GM18951 (cell line): ENCODE data around the gene CPS1.

Experiments used
- POLR2A ChIP-seq: IDR thresholded peaks from 4 replicates; pipeline ENCODE4 v1.6.1; 2011; ENCODE audit warnings: mild to moderate bottlenecking; ENCODE audit not compliant: insufficient read length, insufficient read depth; ENCODE audit errors: extremely low read depth
- in situ Hi-C: fragments of 300-500 bp; cut with MboI; formaldehyde crosslinking; loops from one replicate; pipeline ENCODE4 v1.12.0; 2022; ENCODE audit warnings: low sequenced_read_pairs, mixed read lengths, inconsistent platforms; ENCODE audit not compliant: unreplicated experiment

Gene CPS1

DNA sequence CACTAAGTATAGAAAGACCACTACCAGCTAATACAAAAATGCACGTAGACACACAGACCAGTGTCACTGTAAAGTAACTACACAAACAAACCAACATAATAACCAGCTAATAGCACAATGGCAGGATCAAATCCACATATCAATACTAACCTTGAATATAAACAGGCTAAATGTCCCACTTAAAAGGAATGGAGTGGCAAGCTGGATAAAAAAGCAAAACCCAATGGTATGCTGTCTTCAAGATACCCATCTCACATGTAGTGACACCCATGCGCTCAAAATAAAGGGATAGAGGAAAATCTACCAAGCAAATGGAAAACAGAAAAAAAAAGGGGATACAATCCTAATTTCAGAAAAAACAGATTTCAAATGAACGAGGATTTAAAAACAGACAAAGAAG lies 41.8 kb downstream of the CPS1 start:
- TF ChIP-seq POLR2A = no peak

DNA sequence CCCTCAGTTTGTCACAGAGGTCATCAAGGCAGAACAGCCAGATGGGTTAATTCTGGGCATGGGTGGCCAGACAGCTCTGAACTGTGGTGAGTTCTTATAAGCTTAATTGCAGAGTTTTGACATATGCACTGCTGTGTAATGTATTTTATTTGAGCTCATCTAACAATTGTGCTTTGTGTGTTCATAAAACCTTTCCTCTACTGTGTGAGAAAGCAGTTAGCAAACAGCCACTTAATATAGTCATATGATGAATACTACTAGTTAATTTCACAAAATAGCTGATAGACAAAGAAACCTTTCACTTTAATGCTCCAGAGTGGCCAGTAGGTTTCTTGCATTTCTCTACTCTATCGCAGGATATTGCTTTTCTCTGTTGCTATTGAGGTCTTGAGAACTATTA lies 43.1 kb downstream of the CPS1 start:
- TF ChIP-seq POLR2A = no peak
- in situ Hi-C loops = no loop called here

More for the DNA sequence above, 41.8 kb downstream of the CPS1 start:
- in situ Hi-C loops = no loop called here

DNA sequence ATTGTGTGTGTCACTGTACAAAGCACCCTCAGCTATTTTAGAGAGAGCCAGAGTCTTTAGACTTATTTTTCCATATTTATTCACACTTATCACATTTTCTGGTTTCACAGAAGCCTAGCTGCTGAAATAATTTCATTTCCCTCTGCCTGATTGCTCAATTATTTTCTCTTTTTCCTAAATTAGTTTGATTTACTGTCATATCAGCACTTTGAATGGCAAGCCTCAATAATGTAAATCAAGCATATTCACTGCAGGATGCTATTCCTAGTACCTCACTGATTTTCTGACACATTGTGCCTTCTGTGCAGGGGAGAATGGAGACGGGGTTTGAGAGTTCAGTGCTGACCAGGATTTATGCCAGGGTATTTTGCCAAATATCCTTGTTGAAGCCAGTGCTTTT lies 48.3 kb downstream of the CPS1 start:
- TF ChIP-seq POLR2A = no peak
- in situ Hi-C loops = no loop called here

DNA sequence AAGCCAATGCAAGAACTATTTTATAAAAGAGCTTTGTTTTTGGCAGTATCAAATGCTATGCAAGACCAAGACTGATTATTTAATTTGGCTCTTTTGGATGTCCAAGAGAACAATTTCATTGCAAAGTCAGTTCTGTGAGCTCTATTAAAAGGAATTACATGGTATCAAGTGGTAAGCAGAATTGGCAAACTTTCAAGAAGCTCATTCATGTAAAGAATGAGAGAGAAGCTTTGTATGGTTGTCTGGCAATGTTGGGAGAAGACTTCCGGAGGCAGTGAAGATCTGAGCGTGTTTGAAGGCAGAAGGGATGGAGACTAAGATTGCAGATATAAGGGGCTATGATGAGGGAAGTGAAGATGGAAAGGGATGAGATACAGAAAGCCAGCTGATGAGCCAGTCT lies 49.6 kb downstream of the CPS1 start:
- no peak for TF ChIP-seq POLR2A
- in situ Hi-C loops = no loop called here

DNA sequence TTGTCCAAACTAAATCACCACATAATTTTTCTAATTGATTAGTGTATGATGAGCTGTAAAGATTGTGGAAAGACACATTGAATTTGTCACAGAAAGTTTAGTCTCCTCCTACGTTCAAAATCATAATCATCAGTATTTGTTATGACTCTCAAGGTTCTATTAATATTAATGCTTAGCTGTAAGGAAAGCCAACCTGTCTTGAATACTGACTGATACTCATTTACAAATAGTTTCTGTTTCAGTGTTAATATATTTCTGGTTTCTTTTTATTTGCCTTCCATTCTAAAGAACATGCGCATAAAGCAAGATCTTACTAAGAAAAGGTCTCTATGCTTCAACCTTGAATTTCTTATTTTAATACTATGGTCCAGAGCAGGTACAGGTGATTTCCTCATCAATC lies 55.1 kb downstream of the CPS1 start:
- no peak for TF ChIP-seq POLR2A
- in situ Hi-C loops = no loop called here

DNA sequence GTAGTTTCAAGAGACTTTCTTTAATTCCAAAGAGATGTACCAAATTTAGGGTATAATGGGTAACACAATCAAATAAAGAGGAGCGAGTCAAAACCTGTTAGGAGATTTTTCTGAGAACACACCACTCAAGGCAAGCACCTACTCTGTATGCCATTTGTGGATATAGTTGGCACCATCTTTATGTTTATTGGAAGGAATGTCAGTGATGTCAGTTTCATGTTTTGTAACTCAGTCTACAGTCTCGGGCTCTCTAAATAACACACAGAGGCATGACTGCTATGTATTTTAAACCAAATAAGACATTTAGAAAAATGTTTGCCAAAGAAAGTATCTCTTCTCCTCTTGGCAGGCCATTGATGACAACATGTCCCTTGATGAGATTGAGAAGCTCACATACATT lies 59.7 kb downstream of the CPS1 start:
- no peak for TF ChIP-seq POLR2A
- in situ Hi-C loops = no loop called here

DNA sequence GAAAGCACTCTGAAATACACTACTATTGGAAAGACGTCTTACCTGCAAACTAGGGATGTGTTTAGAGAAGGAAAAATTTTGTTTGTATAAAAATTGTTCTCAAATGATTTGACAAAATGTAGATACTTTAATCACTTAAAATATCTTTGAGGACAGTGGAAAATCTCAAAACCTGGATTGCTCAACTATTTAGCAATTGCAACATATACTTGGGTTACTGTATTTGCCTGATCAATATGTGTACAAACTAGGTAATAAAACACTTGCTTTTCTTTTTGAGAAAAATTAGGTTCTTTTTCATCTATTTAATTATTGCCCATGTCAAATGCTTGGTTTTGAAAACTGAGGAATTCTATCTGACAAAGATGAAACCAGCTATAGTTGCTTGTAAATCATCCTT lies 60.9 kb downstream of the CPS1 start:
- TF ChIP-seq POLR2A = no peak
- in situ Hi-C loops = no loop called here

DNA sequence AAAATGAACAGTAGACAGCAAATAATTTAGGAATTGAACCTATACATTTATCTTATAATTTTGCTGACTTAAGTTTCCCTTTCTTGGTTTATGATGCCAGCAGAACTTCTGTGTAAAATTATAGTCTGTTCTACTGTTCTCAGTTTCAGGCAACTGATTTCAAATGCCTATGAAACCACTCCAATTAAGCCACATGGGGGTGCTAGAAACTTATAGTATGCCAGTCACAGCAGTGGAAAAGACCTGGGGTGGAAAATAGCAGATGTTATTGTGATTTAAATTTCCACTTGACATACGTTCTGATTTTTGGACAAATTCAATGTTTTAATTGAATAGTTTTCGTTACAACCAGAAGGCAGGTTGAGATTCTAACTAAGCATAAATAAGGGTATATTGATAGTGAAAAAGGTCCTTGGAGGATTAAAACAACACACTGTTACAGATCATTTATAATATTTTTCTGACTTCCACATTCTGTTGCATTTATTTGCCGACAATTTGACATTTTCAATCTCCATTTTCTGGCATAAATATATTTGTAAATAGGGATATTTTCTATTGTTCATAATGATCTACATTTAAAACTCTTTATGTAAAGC lies 61.4 kb downstream of the CPS1 start:
- TF ChIP-seq POLR2A = no peak
- in situ Hi-C loops = no loop called here

DNA sequence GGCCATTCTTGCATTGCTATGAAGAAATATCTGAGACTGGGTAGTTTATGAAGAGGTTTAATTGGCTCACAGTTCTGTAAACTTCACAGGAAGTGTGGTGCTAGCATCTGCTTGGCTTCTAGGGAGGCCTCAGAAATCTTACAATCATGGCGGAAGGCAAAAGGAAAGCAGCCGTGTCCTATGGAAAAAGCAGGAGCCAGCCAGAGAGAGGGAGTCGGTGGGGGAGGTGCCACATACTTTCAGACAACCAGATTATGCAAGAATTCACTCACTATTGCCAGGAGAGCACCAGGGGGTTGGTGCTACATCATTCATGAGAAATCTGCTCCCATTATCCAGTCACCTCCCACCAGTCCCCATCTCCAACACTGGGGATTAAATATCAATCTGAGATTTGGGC lies 64.1 kb downstream of the CPS1 start:
- TF ChIP-seq POLR2A = no peak
- in situ Hi-C loops = no loop called here

DNA sequence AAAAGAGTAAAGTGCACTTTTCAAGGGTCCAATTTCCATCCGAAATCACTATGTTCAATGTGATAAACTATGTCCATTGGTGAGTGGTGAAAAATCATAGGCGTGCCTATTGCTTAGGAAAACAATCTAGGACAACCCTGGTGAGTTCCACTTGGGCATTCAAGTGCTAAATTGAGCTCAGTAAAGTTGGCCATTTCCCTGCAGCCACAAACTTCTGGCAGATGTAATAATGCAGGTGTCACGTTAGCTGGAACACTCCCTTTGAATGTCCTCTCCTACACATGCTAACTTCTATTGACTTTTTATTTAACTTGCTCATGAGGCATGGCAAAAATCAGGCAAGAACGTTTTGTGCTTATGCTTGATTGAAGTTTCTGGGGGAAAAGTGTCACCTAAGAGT lies 67.1 kb downstream of the CPS1 start:
- no peak for TF ChIP-seq POLR2A
- in situ Hi-C loops = no loop called here

DNA sequence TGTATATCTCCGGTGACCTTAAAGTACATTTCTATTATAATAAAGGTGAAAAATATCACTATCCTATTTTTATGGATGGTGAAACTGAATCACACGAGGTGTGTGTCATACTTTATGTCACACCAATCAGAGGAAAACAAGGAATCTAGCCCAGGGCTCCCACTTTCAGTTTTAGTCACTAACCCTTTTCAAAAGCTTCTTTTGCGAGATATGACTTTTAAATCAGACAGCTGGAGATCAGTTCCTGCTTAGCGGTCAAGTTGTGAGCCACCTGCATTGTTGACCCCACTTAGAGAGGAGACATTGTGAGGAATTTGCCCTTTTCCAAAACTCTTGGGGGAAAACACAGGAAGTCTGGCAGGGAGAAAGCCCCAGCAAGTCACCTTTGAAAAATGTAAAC lies 70.5 kb downstream of the CPS1 start:
- in situ Hi-C loops = no loop called here
- no peak for TF ChIP-seq POLR2A

DNA sequence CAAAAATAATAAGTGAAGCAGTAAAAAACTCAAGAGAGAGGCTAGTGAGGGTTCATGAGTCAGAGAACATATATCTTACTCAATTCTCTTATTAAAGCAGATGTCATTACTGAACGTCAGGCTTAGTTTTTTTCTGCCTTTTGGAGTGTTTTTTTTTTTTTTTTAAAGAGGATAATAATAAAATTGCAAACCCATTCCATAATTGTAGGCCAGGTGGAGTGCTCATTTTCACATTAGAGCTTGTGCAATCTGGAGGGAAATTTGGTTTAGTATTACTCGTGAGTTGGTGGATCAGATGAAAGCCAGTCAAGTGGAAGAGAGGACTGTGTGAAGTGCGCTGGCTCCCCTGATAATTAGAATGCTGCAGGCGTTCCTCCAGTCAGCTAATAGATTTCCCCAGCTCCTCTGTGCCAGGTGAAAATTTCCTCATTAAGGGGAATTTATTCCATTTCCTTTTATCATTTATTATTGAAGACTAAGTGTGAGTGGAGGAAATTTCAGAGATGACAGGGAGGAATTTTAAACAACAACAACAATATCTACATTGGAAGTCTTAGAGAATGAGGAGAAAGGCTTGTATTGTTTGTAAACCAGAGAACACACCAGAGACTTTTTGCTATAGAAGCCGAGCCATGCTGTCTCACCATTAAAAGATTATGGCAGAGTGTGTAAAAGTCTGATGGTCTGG lies 74.6 kb downstream of the CPS1 start:
- TF ChIP-seq POLR2A = no peak
- in situ Hi-C loops = no loop called here

DNA sequence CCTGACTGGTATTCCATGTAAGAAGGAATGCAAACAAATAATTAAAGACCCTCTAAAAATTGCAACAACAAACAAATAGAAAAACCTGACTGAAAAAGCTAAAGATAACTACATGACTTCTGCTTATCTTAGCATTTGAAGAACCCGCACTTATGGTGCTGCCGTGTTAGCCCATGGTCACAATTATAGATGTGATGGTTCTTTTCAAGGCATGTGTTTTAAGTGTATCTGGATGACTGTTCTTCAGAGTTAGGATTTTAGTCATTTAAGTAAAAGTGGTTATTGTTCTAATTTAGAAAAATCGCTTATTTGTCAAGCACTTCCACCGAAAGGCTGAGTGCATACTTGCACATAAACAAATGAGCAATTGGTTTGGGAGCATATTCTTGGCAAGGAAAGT lies 77.3 kb downstream of the CPS1 start:
- in situ Hi-C loops = no loop called here
- no peak for TF ChIP-seq POLR2A

DNA sequence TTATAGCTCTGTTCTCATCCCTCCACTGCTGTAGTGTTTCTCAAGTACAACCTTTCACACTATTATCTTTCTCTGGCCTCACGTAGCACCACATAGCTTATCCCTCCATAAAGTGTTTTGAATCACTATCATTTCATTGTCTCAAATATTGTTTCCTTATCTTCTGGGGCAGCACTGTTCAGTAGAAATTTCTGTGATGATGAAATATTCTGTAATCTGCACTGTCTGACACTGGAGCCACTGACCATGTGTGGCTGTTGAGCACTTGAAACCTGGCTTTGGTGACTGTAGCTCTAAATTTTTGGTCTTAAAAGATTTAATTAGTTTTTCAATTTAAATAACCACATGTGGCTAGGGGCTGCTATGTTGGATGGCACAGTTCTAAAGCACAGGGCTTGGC lies 78.9 kb downstream of the CPS1 start:
- in situ Hi-C loops = no loop called here
- TF ChIP-seq POLR2A = no peak
